GM12874 (cell line): Measurements from ENCODE around the gene FTCD.

ENCODE experiments used
- TF ChIP-seq, protein P1 (sequence below): IDR thresholded peaks from 2 replicates; pipeline ENCODE4 v1.5.1; 2011; ENCODE audit warnings: low read depth, mild to moderate bottlenecking, control low read depth, low read length, moderate library complexity; ENCODE audit not compliant: insufficient read depth

FTCD gene

GRCh38 chr21:46142582-46143473, 12.6 kb downstream of the FTCD start:
- TF ChIP-seq, protein P1, sequence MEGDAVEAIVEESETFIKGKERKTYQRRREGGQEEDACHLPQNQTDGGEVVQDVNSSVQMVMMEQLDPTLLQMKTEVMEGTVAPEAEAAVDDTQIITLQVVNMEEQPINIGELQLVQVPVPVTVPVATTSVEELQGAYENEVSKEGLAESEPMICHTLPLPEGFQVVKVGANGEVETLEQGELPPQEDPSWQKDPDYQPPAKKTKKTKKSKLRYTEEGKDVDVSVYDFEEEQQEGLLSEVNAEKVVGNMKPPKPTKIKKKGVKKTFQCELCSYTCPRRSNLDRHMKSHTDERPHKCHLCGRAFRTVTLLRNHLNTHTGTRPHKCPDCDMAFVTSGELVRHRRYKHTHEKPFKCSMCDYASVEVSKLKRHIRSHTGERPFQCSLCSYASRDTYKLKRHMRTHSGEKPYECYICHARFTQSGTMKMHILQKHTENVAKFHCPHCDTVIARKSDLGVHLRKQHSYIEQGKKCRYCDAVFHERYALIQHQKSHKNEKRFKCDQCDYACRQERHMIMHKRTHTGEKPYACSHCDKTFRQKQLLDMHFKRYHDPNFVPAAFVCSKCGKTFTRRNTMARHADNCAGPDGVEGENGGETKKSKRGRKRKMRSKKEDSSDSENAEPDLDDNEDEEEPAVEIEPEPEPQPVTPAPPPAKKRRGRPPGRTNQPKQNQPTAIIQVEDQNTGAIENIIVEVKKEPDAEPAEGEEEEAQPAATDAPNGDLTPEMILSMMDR, result no peak

DNA sequence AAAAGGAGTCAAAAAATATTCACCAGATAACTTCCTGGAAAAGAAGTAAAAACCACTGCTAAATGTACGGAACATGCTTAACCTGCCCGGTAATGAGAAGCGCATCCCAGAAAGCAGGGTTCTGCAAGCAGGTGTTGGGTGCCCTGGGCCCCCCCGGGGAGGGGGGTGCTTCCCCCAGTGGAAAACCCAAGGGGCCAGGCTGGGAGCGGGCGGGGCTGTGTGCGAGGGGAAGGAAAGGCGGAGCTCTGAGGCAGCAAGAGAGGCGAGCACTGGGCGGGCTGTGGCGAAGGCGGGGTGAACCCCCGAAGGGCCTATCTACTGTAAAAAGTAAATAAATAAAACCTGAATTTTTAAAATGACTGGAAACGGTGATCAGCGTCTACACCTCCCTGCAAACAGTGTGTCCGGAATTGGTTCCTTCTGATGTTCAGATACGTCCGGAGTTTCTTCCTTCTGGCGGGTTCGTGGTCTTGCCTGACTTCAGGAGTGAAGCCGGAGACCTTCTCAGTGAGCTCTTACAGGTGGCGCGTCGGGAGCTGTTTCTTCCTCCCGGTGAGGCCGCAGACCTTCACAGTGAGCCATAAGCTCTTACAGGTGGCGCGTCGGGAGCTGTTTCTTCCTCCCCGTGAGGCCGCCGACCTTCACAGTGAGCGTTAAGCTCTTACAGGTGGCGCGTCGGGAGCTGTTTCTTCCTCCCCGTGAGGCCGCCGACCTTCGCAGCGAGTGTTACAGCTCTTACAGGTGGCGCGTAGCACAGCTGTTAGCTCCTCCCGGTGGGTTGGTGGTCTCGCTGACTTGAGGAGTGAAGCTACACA, 13.4 kb downstream of the FTCD start:
- TF ChIP-seq, protein P1, result no peak

- TF ChIP-seq, protein P1, result no peak
These were observed 15.7 kb downstream of the FTCD start for GRCh38 chr21:46139686-46140085.

- TF ChIP-seq, protein P1, result no peak
These were observed 16.9 kb downstream of the FTCD start for GRCh38 chr21:46138383-46138970.

- TF ChIP-seq, protein P1, result no peak
These were observed 17.5 kb downstream of the FTCD start for GRCh38 chr21:46137908-46138307.

DNA sequence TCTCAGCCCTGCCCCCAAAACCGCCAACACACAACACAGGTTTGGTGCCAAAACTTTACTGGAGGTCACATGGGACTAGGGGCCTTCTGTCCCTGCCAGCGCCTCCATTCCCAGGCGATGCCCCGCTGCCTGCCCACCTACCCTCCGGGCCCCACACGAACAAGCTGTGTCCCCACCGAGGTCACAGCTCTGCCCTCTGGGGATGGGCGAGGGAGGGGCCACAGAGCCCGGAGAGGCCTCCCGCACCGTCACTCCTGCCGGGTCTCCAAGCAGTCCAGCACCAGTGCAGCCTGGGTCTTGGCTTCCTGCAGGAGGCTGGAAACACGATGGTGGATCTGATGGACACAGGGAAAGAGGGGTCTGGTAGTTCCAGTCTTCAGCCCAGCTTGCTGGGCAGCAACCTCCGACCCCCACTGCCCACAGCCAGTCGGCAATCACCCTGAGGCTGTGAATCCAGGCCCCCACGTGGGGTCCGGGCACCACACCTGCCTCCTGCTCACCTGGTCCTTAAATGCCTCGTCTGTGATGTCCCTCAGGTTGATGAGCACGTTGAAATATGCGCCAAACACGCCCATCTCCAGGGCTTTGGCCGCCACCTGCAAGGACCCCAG, 18.5 kb downstream of the FTCD start:
- TF ChIP-seq, protein P1, result no peak
